Panc1 (cell line): ENCODE data around the gene C12orf56.

Source experiments
- TF ChIP-seq, protein P1 (sequence below): fragments of 450-650 bp; IDR thresholded peaks from 2 replicates; pipeline ENCODE4 v1.5.1; 2017; ENCODE audit warnings: mild to moderate bottlenecking
- TF ChIP-seq, protein P2 (sequence below), 2 experiments: IDR thresholded peaks; 2 replicates each; pipeline ENCODE4 v1.6.1; 2011 to 2012; ENCODE audit warnings: low read depth in 2 of 2, control low read depth in 1 of 2, low read length in 1 of 2, mild to moderate bottlenecking in 1 of 2, moderate library complexity in 1 of 2; ENCODE audit not compliant: insufficient read depth in 1 of 2

DNA sequence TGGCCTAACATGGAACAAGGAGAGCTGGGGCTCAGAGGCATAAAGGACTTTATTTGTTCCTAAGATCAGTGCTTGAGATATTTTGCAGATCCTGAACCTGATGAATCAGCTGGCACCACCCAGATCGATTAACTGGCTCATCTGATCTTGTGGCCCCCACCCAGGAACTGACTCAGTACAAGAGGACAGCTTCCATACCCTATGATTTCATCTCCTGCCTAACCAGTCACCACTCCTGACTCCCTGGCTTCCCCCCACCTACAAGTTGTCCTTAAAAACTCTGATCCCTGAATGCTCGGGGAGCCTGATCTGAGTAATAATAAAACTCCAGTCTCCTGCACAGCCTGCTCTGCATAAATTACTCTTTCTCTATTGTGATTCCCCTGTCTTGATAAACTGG, 5.1 kb downstream of the C12orf56 start:
- TF ChIP-seq, protein P1, sequence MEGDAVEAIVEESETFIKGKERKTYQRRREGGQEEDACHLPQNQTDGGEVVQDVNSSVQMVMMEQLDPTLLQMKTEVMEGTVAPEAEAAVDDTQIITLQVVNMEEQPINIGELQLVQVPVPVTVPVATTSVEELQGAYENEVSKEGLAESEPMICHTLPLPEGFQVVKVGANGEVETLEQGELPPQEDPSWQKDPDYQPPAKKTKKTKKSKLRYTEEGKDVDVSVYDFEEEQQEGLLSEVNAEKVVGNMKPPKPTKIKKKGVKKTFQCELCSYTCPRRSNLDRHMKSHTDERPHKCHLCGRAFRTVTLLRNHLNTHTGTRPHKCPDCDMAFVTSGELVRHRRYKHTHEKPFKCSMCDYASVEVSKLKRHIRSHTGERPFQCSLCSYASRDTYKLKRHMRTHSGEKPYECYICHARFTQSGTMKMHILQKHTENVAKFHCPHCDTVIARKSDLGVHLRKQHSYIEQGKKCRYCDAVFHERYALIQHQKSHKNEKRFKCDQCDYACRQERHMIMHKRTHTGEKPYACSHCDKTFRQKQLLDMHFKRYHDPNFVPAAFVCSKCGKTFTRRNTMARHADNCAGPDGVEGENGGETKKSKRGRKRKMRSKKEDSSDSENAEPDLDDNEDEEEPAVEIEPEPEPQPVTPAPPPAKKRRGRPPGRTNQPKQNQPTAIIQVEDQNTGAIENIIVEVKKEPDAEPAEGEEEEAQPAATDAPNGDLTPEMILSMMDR, result no peak
- TF ChIP-seq, protein P2, sequence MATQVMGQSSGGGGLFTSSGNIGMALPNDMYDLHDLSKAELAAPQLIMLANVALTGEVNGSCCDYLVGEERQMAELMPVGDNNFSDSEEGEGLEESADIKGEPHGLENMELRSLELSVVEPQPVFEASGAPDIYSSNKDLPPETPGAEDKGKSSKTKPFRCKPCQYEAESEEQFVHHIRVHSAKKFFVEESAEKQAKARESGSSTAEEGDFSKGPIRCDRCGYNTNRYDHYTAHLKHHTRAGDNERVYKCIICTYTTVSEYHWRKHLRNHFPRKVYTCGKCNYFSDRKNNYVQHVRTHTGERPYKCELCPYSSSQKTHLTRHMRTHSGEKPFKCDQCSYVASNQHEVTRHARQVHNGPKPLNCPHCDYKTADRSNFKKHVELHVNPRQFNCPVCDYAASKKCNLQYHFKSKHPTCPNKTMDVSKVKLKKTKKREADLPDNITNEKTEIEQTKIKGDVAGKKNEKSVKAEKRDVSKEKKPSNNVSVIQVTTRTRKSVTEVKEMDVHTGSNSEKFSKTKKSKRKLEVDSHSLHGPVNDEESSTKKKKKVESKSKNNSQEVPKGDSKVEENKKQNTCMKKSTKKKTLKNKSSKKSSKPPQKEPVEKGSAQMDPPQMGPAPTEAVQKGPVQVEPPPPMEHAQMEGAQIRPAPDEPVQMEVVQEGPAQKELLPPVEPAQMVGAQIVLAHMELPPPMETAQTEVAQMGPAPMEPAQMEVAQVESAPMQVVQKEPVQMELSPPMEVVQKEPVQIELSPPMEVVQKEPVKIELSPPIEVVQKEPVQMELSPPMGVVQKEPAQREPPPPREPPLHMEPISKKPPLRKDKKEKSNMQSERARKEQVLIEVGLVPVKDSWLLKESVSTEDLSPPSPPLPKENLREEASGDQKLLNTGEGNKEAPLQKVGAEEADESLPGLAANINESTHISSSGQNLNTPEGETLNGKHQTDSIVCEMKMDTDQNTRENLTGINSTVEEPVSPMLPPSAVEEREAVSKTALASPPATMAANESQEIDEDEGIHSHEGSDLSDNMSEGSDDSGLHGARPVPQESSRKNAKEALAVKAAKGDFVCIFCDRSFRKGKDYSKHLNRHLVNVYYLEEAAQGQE (IDR thresholded peaks at IDR 0.05; ENCODE audit: insufficient read depth in 1 of 2, low read depth in 2 of 2, low read length in 1 of 2), result no peak
